Measurements from ENCODE around the gene OR10G2.
"Not testable (repeated sequence)": the region's sequence is repeated elsewhere in the genome, so short reads cannot be mapped to it uniquely, and the experiment has no call there.

- TF ChIP-seq CTCF (IDR thresholded peaks at IDR 0.05; ENCODE audit: low read depth, low read length); MYC (IDR thresholded peaks at IDR 0.05; ENCODE audit: low read depth, low read length); POLR2A (IDR thresholded peaks at IDR 0.05; ENCODE audit: extremely low read depth, insufficient read length); MAX (IDR thresholded peaks at IDR 0.05; ENCODE audit: low read depth, low read length): not testable (repeated sequence)
Observed at GRCh38 chr14:21602181-21602580, 32.6 kb downstream of the OR10G2 start.
